ENCODE data around the gene HSDL2. TPM values are rescaled to one million over a fixed set of nuclear protein-coding genes. Genes with fewer than 3 reads are reported as not detected.

The HSDL2 gene
- total RNA-seq, 1 experiment from 2014 or later: 37.0 TPM

- ChIA-PET CTCF (no interaction called here), POLR2A (ENCODE audit: unreplicated experiment) (no interaction called here)
- Histone ChIP-seq H3K36me3 (ENCODE audit: low read depth, low read length) (no peaks in the 10 kb centered on the region; the same call in 1 of the 2 replicates), H3K79me2 (ENCODE audit: low read length) (no peaks in the 10 kb centered on the region), H3K27ac (ENCODE audit: low read length) (no peak overlapping the region), H2AFZ (ENCODE audit: low read length) (no peak overlapping the region), H3K4me3 (ENCODE audit: low read length) (no peak overlapping the region), H3K9me2 (replicated peaks; ENCODE audit: low read length) (no peaks in the 10 kb centered on the region), H3K9me3 (ENCODE audit: low read length) (no peaks in the 10 kb centered on the region), H3K9ac (ENCODE audit: low read length) (no peak overlapping the region), H4K20me1 (ENCODE audit: low read length) (no peaks in the 10 kb centered on the region), H3K4me2 (ENCODE audit: low read length) (no peak overlapping the region), H3K27me3 (ENCODE audit: low read length) (no peaks in the 10 kb centered on the region), H3K4me1 (ENCODE audit: insufficient read depth, low read length) (no peaks in the 10 kb centered on the region), H3F3A (ENCODE audit: low read length, unreplicated experiment) (no peaks in the 10 kb centered on the region)
- BruUV-seq (replicated peaks): no TSS peak
- intact Hi-C loops (cut with micrococcal nuclease): no loop called here
- TF ChIP-seq EZH2 (IDR thresholded peaks at IDR 0.05; ENCODE audit: low read length, unreplicated experiment) (no peak), EZH2phosphoT487 (IDR thresholded peaks at IDR 0.05; ENCODE audit: borderline replicate concordance, low read length) (no peak), CTCF (conservative IDR thresholded peaks at IDR 0.05; ENCODE audit: low read depth, low read length) (no peak)
- ATAC-seq (no peak), DNase-seq (no peak)
Measured at GRCh38 chr9:112439825-112440224, 59.9 kb downstream of the HSDL2 start.

GRCh38 chr9:112443200-112443599, 63.3 kb downstream of the HSDL2 start:
- Histone ChIP-seq H3K27ac (ENCODE audit: low read length) (no peak overlapping the region), H3K4me3 (ENCODE audit: low read length) (no peak overlapping the region), H3K36me3 (ENCODE audit: low read depth, low read length) (no peaks in the 10 kb centered on the region; the same call in 1 of the 2 replicates), H3K4me2 (ENCODE audit: low read length) (no peak overlapping the region), H3K9me2 (replicated peaks; ENCODE audit: low read length) (no peaks in the 10 kb centered on the region), H3F3A (ENCODE audit: low read length, unreplicated experiment) (no peaks in the 10 kb centered on the region), H3K9me3 (ENCODE audit: low read length) (no peaks in the 10 kb centered on the region), H3K27me3 (ENCODE audit: low read length) (no peaks in the 10 kb centered on the region), H4K20me1 (ENCODE audit: low read length) (no peaks in the 10 kb centered on the region), H3K9ac (ENCODE audit: low read length) (no peak overlapping the region), H2AFZ (ENCODE audit: low read length) (no peak overlapping the region), H3K4me1 (ENCODE audit: insufficient read depth, low read length) (no peaks in the 10 kb centered on the region), H3K79me2 (ENCODE audit: low read length) (no peaks in the 10 kb centered on the region)
- POLR2A ChIA-PET (ENCODE audit: unreplicated experiment): no interaction called here
- ATAC-seq: no peak
- DNase-seq: peak; percentile 18
- intact Hi-C loops (cut with micrococcal nuclease): loop anchor here (1.0 kb wide), 1 partner anchor 222 kb away; no protein-coding TSS in a partner anchor
- no peak for TF ChIP-seq EZH2phosphoT487 (IDR thresholded peaks at IDR 0.05; ENCODE audit: borderline replicate concordance, low read length)
- TF ChIP-seq CTCF (conservative IDR thresholded peaks at IDR 0.05; ENCODE audit: low read depth, low read length): peak; percentile 61
- no peak for TF ChIP-seq EZH2 (IDR thresholded peaks at IDR 0.05; ENCODE audit: low read length, unreplicated experiment)
- CTCF ChIA-PET: no interaction called here
- no TSS peak for BruUV-seq (replicated peaks)

- intact Hi-C loops (cut with micrococcal nuclease): loop anchor here (1.0 kb wide), 1 partner anchor 222 kb away; no protein-coding TSS in a partner anchor
- no peak for TF ChIP-seq CTCF (conservative IDR thresholded peaks at IDR 0.05; ENCODE audit: low read depth, low read length)
- no peak for TF ChIP-seq EZH2phosphoT487 (IDR thresholded peaks at IDR 0.05; ENCODE audit: borderline replicate concordance, low read length)
- no peak for TF ChIP-seq EZH2 (IDR thresholded peaks at IDR 0.05; ENCODE audit: low read length, unreplicated experiment)
- Histone ChIP-seq H3K4me3 (ENCODE audit: low read length) (no peak overlapping the region), H3K4me1 (ENCODE audit: insufficient read depth, low read length) (no peaks in the 10 kb centered on the region), H3K4me2 (ENCODE audit: low read length) (no peak overlapping the region), H3K9me3 (ENCODE audit: low read length) (no peaks in the 10 kb centered on the region), H3K9ac (ENCODE audit: low read length) (no peak overlapping the region), H3F3A (ENCODE audit: low read length, unreplicated experiment) (no peaks in the 10 kb centered on the region), H4K20me1 (ENCODE audit: low read length) (no peaks in the 10 kb centered on the region), H3K27me3 (ENCODE audit: low read length) (no peaks in the 10 kb centered on the region), H3K79me2 (ENCODE audit: low read length) (no peaks in the 10 kb centered on the region), H3K36me3 (ENCODE audit: low read depth, low read length) (no peaks in the 10 kb centered on the region; the same call in 1 of the 2 replicates), H2AFZ (ENCODE audit: low read length) (no peak overlapping the region), H3K27ac (ENCODE audit: low read length) (no peak overlapping the region), H3K9me2 (replicated peaks; ENCODE audit: low read length) (no peaks in the 10 kb centered on the region)
- ATAC-seq (no peak), DNase-seq (no peak)
- no TSS peak for BruUV-seq (replicated peaks)
- ChIA-PET CTCF (no interaction called here), POLR2A (ENCODE audit: unreplicated experiment) (no interaction called here)
Measured at GRCh38 chr9:112443636-112444035, 63.7 kb downstream of the HSDL2 start.

Data from PC-3 (cell line).